RPMI7951 (cell line): ENCODE measurements around the gene ACACA. TPM values are rescaled to one million over a fixed set of nuclear protein-coding genes. Genes with fewer than 3 reads are reported as not detected.

Source experiments
- DNase-seq: peaks from one replicate; pipeline ENCODE4 v3.0.0-alpha.2; 2012; ENCODE audit warnings: low read depth
- total RNA-seq: library from RNA; depleted of rRNA; stranded (reverse); fragments of >200 nt; shearing (Covaris generic); gene quantifications from 2 replicates; pipeline ENCODE4 v1.2.3, GENCODE V29; 2014

Gene ACACA
- total RNA-seq, 1 experiment from 2014 or later: 15.6 TPM

GRCh38 chr17:37134050-37134449 is 272.6 kb downstream of the ACACA start:
- no peak for DNase-seq

- no peak for DNase-seq
These were observed 273.5 kb downstream of the ACACA start for GRCh38 chr17:37133136-37133535.

- DNase-seq: no peak
These were observed 274.7 kb downstream of the ACACA start for GRCh38 chr17:37131669-37132611.

- peak; percentile 22 for DNase-seq
These were observed 275.6 kb downstream of the ACACA start for GRCh38 chr17:37130984-37131446.

GRCh38 chr17:37124821-37125173 is 281.8 kb downstream of the ACACA start:
- DNase-seq: no peak

GRCh38 chr17:37123941-37124820 is 282.5 kb downstream of the ACACA start:
- no peak for DNase-seq

GRCh38 chr17:37123386-37123785 is 283.2 kb downstream of the ACACA start:
- no peak for DNase-seq

GRCh38 chr17:37121616-37122015 is 285.0 kb downstream of the ACACA start:
- no peak for DNase-seq

- DNase-seq: no peak
These were observed 288.1 kb downstream of the ACACA start for GRCh38 chr17:37118366-37119137.

GRCh38 chr17:37117373-37118142 is 289.1 kb downstream of the ACACA start:
- DNase-seq: no peak

- DNase-seq: no peak
These were observed 289.9 kb downstream of the ACACA start for GRCh38 chr17:37116671-37117185.

- no peak for DNase-seq
These were observed 295.3 kb downstream of the ACACA start for GRCh38 chr17:37111329-37111728.

GRCh38 chr17:37110746-37111145 is 295.9 kb downstream of the ACACA start:
- no peak for DNase-seq

GRCh38 chr17:37109731-37110710 is 296.6 kb downstream of the ACACA start:
- DNase-seq: no peak

- no peak for DNase-seq
These were observed 297.5 kb downstream of the ACACA start for GRCh38 chr17:37109106-37109505.

GRCh38 chr17:37107406-37108083 is 299.1 kb downstream of the ACACA start:
- no peak for DNase-seq

- DNase-seq: no peak
These were observed 300.6 kb downstream of the ACACA start for GRCh38 chr17:37106049-37106448.

- no peak for DNase-seq
These were observed 303.4 kb downstream of the ACACA start for GRCh38 chr17:37103231-37103630.

GRCh38 chr17:37101306-37101705 is 305.3 kb downstream of the ACACA start:
- no peak for DNase-seq
